ENCODE measurements around the gene CD99. TPM values are rescaled to one million over a fixed set of nuclear protein-coding genes. Genes with fewer than 3 reads are reported as not detected.

Gene CD99
- total RNA-seq, 1 donor from 2014 or later, result 226 TPM

DNA sequence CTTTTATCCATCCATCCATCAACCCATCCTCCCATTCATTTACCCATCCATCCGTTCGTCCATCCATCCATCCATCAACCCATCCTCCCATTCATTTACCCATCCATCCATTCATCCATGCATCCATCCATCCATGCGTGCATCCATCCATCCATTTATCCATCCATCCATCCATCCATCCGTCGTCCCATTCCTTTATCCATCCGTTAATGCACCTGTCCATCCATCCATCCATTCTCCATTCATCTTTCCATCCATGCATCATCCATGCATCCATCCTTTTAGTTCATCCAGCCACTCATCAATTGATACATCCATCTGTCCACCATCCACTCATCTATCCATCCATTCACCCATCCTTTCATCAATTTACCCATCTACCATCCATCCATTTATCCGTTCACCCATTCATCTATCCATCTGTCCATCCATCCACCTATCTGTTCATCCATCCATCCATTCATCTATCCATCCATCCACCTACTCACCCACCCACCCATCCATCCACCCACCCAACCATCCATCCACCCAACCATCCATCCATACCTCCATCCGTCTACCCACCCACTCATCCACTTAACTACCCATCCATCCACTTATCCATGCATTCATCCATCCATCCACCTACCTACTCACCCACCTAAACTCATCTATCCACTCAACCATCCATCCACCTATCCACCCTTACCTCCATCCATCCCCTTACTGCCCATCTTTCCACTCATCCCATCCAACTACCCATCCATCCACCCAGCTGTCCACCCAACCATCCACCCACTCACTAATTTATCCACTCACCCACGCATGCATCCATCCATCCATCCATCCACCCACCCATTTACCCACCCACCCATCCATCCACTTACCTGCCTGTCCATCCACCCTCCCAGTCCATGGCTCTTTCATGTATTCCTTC, 9.6 kb downstream of the CD99 start:
- TF ChIP-seq, protein P1, sequence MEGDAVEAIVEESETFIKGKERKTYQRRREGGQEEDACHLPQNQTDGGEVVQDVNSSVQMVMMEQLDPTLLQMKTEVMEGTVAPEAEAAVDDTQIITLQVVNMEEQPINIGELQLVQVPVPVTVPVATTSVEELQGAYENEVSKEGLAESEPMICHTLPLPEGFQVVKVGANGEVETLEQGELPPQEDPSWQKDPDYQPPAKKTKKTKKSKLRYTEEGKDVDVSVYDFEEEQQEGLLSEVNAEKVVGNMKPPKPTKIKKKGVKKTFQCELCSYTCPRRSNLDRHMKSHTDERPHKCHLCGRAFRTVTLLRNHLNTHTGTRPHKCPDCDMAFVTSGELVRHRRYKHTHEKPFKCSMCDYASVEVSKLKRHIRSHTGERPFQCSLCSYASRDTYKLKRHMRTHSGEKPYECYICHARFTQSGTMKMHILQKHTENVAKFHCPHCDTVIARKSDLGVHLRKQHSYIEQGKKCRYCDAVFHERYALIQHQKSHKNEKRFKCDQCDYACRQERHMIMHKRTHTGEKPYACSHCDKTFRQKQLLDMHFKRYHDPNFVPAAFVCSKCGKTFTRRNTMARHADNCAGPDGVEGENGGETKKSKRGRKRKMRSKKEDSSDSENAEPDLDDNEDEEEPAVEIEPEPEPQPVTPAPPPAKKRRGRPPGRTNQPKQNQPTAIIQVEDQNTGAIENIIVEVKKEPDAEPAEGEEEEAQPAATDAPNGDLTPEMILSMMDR (conservative IDR thresholded peaks at IDR 0.05; ENCODE audit: low read depth, low read length), result no peak
- DNase-seq (ENCODE audit: low read depth), result no peak
- no peak overlapping the region for H3K4me3 ChIP-seq (ENCODE audit: low read depth, low read length)

DNA sequence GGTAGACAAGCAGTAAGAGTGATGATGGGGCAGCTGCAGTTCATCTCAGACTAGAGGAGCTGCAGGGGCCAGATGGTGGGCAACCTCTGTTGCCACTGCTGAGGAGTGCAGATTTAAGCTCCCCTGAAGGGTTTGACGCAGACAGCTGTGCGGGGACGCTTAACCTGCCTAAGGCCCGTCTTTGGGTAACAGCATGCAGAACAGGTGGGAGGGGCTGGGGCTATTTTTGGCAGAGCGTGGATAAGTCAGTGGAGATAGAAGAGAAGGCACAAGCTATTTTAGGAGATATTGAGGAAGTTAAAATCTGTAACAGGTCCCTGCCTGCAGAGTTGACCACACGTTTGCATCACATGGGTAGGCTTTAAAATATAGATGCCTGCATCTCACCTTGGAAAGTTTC, 10.5 kb downstream of the CD99 start:
- TF ChIP-seq, protein P1 (conservative IDR thresholded peaks at IDR 0.05; ENCODE audit: low read depth, low read length), result no peak
- H3K4me3 ChIP-seq (ENCODE audit: low read depth, low read length), result no peak overlapping the region
- no peak for DNase-seq (ENCODE audit: low read depth)

DNA sequence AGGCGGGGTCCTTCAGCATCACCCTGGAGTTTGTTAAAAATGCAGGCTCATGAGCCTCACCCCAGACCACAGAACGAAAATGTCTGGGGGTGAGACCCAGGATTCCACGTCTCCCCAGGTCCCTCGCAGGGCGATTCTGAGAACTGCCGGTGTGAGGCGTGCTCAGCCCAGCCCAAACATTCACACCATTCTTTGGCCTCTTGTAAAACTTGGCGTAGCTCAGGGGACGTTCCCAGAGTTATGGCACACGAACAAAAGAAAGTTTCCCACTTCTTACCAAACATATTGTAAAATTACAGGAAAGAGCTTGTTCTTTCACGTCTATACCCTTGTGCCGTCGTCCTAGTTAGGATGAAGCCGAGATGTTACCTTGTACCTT, 12.9 kb downstream of the CD99 start:
- H3K4me3 ChIP-seq (ENCODE audit: low read depth, low read length), result no peak overlapping the region
- TF ChIP-seq, protein P1 (conservative IDR thresholded peaks at IDR 0.05; ENCODE audit: low read depth, low read length), result no peak
- DNase-seq (ENCODE audit: low read depth), result no peak

DNA sequence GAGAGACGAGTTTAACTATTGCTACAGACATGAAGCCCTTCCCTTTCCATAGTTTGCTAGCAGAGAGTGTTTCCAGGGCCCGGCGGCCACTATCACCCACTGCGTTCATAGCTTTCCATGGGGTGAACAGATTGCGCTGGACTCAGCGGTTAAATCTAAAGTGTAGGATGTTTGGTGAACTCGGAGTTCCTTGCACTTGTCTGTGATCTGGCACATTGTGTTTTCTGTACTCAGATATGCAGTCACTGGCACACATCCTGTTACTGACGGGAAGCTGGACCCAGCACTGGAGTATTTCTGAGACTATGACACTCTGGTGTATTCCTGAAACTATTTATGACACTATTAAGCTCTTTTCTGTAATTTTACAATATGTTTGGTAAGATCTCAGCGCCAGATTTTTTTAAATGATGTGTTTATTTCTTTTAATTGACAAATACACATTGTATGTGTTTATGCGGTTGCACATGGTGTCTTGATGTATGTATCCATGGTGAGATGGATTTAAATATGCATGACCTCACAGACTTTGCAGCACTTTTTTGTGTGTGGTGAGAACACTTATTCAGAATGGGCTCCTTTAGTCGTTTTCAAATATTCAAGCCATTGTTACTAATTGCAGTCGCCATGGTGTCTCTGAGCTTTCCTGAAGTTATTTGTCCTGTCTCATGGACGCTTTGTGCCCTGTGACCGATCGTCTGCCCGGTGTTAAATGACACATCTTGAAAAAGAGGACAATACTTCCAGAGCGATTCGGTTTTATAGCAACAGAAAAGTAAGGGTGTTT, 14.1 kb downstream of the CD99 start:
- no peak overlapping the region for H3K4me3 ChIP-seq (ENCODE audit: low read depth, low read length)
- no peak for DNase-seq (ENCODE audit: low read depth)
- TF ChIP-seq, protein P1 (conservative IDR thresholded peaks at IDR 0.05; ENCODE audit: low read depth, low read length), result no peak

DNA sequence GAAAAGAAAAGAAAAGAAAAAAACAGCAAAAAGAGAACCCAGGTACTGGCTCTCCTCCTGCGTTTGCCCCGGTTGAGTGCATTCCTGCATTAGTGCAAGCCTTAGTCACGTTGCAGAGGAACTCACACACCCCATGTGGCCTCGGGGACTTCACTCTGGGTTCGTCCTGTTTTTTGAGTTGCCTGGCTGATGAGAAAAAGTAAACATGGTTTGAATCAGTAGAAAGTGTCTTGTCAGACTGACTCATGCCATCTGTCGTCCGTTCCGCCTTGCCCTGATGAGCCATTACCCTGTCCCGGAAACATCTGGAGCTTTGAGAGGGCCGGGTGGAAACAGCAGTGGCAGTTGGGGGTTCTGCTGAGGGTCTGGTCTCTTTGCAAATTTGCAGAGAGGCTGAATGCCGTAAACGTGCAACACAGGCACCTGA, 16.3 kb downstream of the CD99 start:
- peak; percentile 78 for DNase-seq (ENCODE audit: low read depth)
- TF ChIP-seq, protein P1 (conservative IDR thresholded peaks at IDR 0.05; ENCODE audit: low read depth, low read length), result no peak
- no peak overlapping the region for H3K4me3 ChIP-seq (ENCODE audit: low read depth, low read length)

DNA sequence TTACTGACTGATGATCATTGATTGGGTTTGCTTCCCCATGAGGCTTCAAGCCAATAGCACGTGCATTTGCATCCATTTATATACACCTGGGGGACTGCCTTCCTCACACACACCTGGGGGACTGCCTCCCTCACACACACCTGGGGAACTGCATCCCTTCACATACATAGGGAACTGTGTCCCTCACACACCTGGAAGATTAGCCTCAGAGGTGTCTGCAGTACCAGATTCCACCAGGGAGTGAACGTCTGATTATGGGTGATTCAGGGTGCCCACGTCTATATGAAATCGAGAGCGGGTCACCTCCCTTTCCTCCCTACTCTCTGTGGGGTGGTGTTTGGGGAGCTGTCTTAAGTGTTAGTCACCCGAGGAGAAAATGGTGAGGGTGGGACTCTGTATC, 16.9 kb downstream of the CD99 start:
- no peak overlapping the region for H3K4me3 ChIP-seq (ENCODE audit: low read depth, low read length)
- no peak for DNase-seq (ENCODE audit: low read depth)
- TF ChIP-seq, protein P1 (conservative IDR thresholded peaks at IDR 0.05; ENCODE audit: low read depth, low read length), result no peak

All from epithelial cell of proximal tubule (primary cell).